CD4-positive, alpha-beta T cell treated with Interleukin-17A for 1 hour (primary cell): Measurements from ENCODE around the gene MYO1D.
A peak's percentile ranks its signal among the peaks of the same experiment; 100 is the strongest.

Experiments
- DNase-seq: peaks from one replicate; pipeline ENCODE4 v3.0.0-alpha.2; 2020

Gene MYO1D

GRCh38 chr17:32496395-32497073 is 380.4 kb downstream of the MYO1D start:
- DNase-seq, result no peak

GRCh38 chr17:32495359-32496231 is 381.3 kb downstream of the MYO1D start:
- DNase-seq, result no peak

- DNase-seq, result no peak
These were observed 382.1 kb downstream of the MYO1D start for GRCh38 chr17:32494621-32495358.

- no peak for DNase-seq
These were observed 382.9 kb downstream of the MYO1D start for GRCh38 chr17:32493976-32494513.

- no peak for DNase-seq
These were observed 383.4 kb downstream of the MYO1D start for GRCh38 chr17:32493571-32493970.

- DNase-seq, result no peak
These were observed 384.2 kb downstream of the MYO1D start for GRCh38 chr17:32492648-32493289.

- DNase-seq, result no peak
These were observed 384.7 kb downstream of the MYO1D start for GRCh38 chr17:32492264-32492589.

GRCh38 chr17:32491371-32492263 is 385.3 kb downstream of the MYO1D start:
- DNase-seq, result no peak

GRCh38 chr17:32490101-32490482 is 386.8 kb downstream of the MYO1D start:
- no peak for DNase-seq

- no peak for DNase-seq
These were observed 387.4 kb downstream of the MYO1D start for GRCh38 chr17:32489320-32490100.

GRCh38 chr17:32488604-32489180 is 388.2 kb downstream of the MYO1D start:
- no peak for DNase-seq

- no peak for DNase-seq
These were observed 388.8 kb downstream of the MYO1D start for GRCh38 chr17:32488177-32488542.

GRCh38 chr17:32487473-32488176 is 389.3 kb downstream of the MYO1D start:
- DNase-seq, result peak; percentile 30

GRCh38 chr17:32486701-32487472 is 390.0 kb downstream of the MYO1D start, which contains the start of gene CDK5R1:
TSS of gene CDK5R1 (plus strand) at chr17:32486993. CDS start at chr17:32487621, 628 bp downstream.
- peak; percentile 80 for DNase-seq

GRCh38 chr17:32486111-32486700 is 390.7 kb downstream of the MYO1D start:
- DNase-seq, result peak; percentile 70

GRCh38 chr17:32485261-32486110 is 391.4 kb downstream of the MYO1D start:
- DNase-seq, result no peak

GRCh38 chr17:32484628-32485027 is 392.3 kb downstream of the MYO1D start:
- DNase-seq, result no peak

- no peak for DNase-seq
These were observed 392.9 kb downstream of the MYO1D start for GRCh38 chr17:32484041-32484461.
